ENCODE data around the gene ADARB2.

ADARB2 gene

GRCh38 chr10:1667392-1667791 lies 69.9 kb downstream of the ADARB2 start:
- Histone ChIP-seq H3K4me2 (no peak overlapping the region), H3K36me3 (ENCODE audit: insufficient read depth) (no peaks in the 10 kb centered on the region), H4K20me1 (ENCODE audit: insufficient read depth) (no peaks in the 10 kb centered on the region), H3K27me3 (ENCODE audit: insufficient read depth, low read depth) (no peaks in the 10 kb centered on the region), H2AFZ (ENCODE audit: low read depth) (no peak overlapping the region), H3K9ac (no peak overlapping the region), H3K27ac (no peak overlapping the region), H3K79me2 (ENCODE audit: insufficient read depth, low read depth) (no peaks in the 10 kb centered on the region), H3K4me3 (IDR thresholded peaks at IDR 0.05; ENCODE audit: insufficient read depth, low read depth, low read length) (no peak overlapping the region), H3K4me1 (ENCODE audit: low read depth, poor library complexity, severe bottlenecking) (no peaks in the 10 kb centered on the region)
- TF ChIP-seq CTCF (conservative IDR thresholded peaks at IDR 0.05; ENCODE audit: low read depth, low read length) = no peak

- H3K36me3 ChIP-seq (ENCODE audit: insufficient read depth) = no peaks in the 10 kb centered on the region
- no peak for TF ChIP-seq CTCF (conservative IDR thresholded peaks at IDR 0.05; ENCODE audit: low read depth, low read length)
- no peak overlapping the region for H3K9ac ChIP-seq
- H2AFZ ChIP-seq (ENCODE audit: low read depth) = no peak overlapping the region
- no peak overlapping the region for H3K4me3 ChIP-seq (IDR thresholded peaks at IDR 0.05; ENCODE audit: insufficient read depth, low read depth, low read length)
- no peaks in the 10 kb centered on the region for H4K20me1 ChIP-seq (ENCODE audit: insufficient read depth)
- H3K79me2 ChIP-seq (ENCODE audit: insufficient read depth, low read depth) = no peaks in the 10 kb centered on the region
- no peak overlapping the region for H3K4me2 ChIP-seq
- no peaks in the 10 kb centered on the region for H3K4me1 ChIP-seq (ENCODE audit: low read depth, poor library complexity, severe bottlenecking)
- no peaks in the 10 kb centered on the region for H3K27me3 ChIP-seq (ENCODE audit: insufficient read depth, low read depth)
- no peak overlapping the region for H3K27ac ChIP-seq
These were observed 71.2 kb downstream of the ADARB2 start for GRCh38 chr10:1666147-1666546.

GRCh38 chr10:1665681-1666080 lies 71.6 kb downstream of the ADARB2 start:
- no peaks in the 10 kb centered on the region for H4K20me1 ChIP-seq (ENCODE audit: insufficient read depth)
- TF ChIP-seq CTCF (conservative IDR thresholded peaks at IDR 0.05; ENCODE audit: low read depth, low read length) = no peak

GRCh38 chr10:1665021-1665661 lies 72.2 kb downstream of the ADARB2 start:
- H3K79me2 ChIP-seq (ENCODE audit: insufficient read depth, low read depth) = no peaks in the 10 kb centered on the region
- no peak overlapping the region for H2AFZ ChIP-seq (ENCODE audit: low read depth)
- TF ChIP-seq CTCF (conservative IDR thresholded peaks at IDR 0.05; ENCODE audit: low read depth, low read length) = no peak
- H3K4me1 ChIP-seq (ENCODE audit: low read depth, poor library complexity, severe bottlenecking) = no peaks in the 10 kb centered on the region
- no peak overlapping the region for H3K4me3 ChIP-seq (IDR thresholded peaks at IDR 0.05; ENCODE audit: insufficient read depth, low read depth, low read length)
- H4K20me1 ChIP-seq (ENCODE audit: insufficient read depth) = no peaks in the 10 kb centered on the region
- H3K27ac ChIP-seq = no peak overlapping the region
- H3K4me2 ChIP-seq = no peak overlapping the region
- H3K36me3 ChIP-seq (ENCODE audit: insufficient read depth) = no peaks in the 10 kb centered on the region
- H3K9ac ChIP-seq = no peak overlapping the region
- no peaks in the 10 kb centered on the region for H3K27me3 ChIP-seq (ENCODE audit: insufficient read depth, low read depth)

More at GRCh38 chr10:1665681-1666080, 71.6 kb downstream of the ADARB2 start:
- Histone ChIP-seq H3K36me3 (ENCODE audit: insufficient read depth) (no peaks in the 10 kb centered on the region), H3K4me3 (IDR thresholded peaks at IDR 0.05; ENCODE audit: insufficient read depth, low read depth, low read length) (no peak overlapping the region), H2AFZ (ENCODE audit: low read depth) (no peak overlapping the region), H3K9ac (no peak overlapping the region), H3K4me1 (ENCODE audit: low read depth, poor library complexity, severe bottlenecking) (no peaks in the 10 kb centered on the region), H3K4me2 (no peak overlapping the region), H3K27ac (no peak overlapping the region), H3K79me2 (ENCODE audit: insufficient read depth, low read depth) (no peaks in the 10 kb centered on the region), H3K27me3 (ENCODE audit: insufficient read depth, low read depth) (no peaks in the 10 kb centered on the region)
